ENCODE data around the gene NELFE. TPM values are rescaled to one million over a fixed set of nuclear protein-coding genes. Genes with fewer than 3 reads are reported as not detected.

NELFE gene
- total RNA-seq, 4 donors from 2014 or later, result 52.6 to 83.9 (median 64.4) TPM

GRCh38 chr6:31952140-31952805 lies 6.5 kb downstream of the NELFE start:
- Histone ChIP-seq H3K9me3 (no peaks in the 10 kb centered on the region), H3K36me3 (peaks cover 12 to 71% (median 38%) of the 10 kb centered on the region in 3 donors), H3K27me3 (no peaks in the 10 kb centered on the region), H3K27ac (peak overlapping the region in 2 of 4 donors; percentile 2 to 50), H3K4me3 (no peak overlapping the region), H3K4me1 (peaks cover 0 to 2% (median 0%) of the 10 kb centered on the region in 3 donors)
- peak in 5 of 6 experiments; percentile 56 to 73 (median 61) for TF ChIP-seq CTCF (IDR thresholded peaks at IDR 0.05)
- no peak for TF ChIP-seq POLR2A (IDR thresholded peaks at IDR 0.05)
- WGBS, 2 donors, result 38 to 51% methylated on average over 5 of the region's 5 CpGs
- intact Hi-C loops (cut with DNase I), result loop anchor here (5.0 kb wide), 1 partner anchor 50 kb away; the partner anchor contains the start of gene ZBTB12
- no peak for DNase-seq

- intact Hi-C loops (cut with DNase I), result loop anchor here (5.0 kb wide), 1 partner anchor 48 kb away; the partner anchor contains the start of gene ZBTB12
- no peak overlapping the region for H3K4me3 ChIP-seq
- H3K4me1 ChIP-seq, result peaks cover 6 to 23% (median 16%) of the 10 kb centered on the region in 3 donors
- H3K27me3 ChIP-seq, result no peaks in the 10 kb centered on the region
- peaks cover 12 to 49% (median 19%) of the 10 kb centered on the region in 3 donors for H3K36me3 ChIP-seq
- no peaks in the 10 kb centered on the region for H3K9me3 ChIP-seq
- WGBS, 2 donors, result 84 to 87% methylated on average over 6 to 7 of the region's 7 CpGs
- no peak overlapping the region for H3K27ac ChIP-seq
- no peak for TF ChIP-seq POLR2A (IDR thresholded peaks at IDR 0.05)
- TF ChIP-seq CTCF (IDR thresholded peaks at IDR 0.05), result no peak
- no peak for DNase-seq
These were observed 8.7 kb downstream of the NELFE start for GRCh38 chr6:31949926-31950548.

DNA sequence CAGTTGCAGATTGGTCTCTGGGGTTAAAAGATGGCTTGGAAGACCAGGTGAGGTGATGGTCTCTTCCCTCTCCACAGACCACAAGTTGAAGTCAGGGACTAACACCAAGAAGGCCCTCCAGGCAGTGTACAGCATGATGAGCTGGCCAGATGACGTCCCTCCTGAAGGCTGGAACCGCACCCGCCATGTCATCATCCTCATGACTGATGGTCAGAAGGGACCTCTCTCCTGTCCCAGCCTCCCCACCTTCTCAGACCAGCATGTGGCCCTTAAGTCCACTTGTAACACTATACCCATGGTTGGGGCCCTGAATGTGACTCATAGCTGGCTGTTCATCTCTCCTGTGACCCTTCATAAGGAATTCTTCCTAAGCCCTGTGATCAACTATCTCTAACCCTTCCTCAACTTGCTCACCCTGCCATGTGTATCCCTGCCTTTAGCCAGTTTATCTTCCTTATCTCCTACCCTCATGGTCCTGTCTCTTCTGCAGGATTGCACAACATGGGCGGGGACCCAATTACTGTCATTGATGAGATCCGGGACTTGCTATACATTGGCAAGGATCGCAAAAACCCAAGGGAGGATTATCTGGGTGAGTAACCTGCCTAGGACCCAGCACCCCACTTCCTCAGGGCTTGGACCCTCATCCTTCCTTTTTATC lies 9.9 kb downstream of the NELFE start:
- WGBS, 2 donors, result 59 to 68% methylated on average over 5 to 6 of the region's 6 CpGs
- intact Hi-C loops (cut with DNase I), result no loop called here
- Histone ChIP-seq H3K36me3 (peaks cover 10 to 37% (median 12%) of the 10 kb centered on the region in 3 donors), H3K4me3 (no peak overlapping the region), H3K27ac (no peak overlapping the region), H3K9me3 (no peaks in the 10 kb centered on the region), H3K27me3 (no peaks in the 10 kb centered on the region), H3K4me1 (peaks cover 9 to 29% (median 23%) of the 10 kb centered on the region in 3 donors)
- no peak for DNase-seq
- TF ChIP-seq CTCF (IDR thresholded peaks at IDR 0.05), result no peak
- no peak for TF ChIP-seq POLR2A (IDR thresholded peaks at IDR 0.05)

DNA sequence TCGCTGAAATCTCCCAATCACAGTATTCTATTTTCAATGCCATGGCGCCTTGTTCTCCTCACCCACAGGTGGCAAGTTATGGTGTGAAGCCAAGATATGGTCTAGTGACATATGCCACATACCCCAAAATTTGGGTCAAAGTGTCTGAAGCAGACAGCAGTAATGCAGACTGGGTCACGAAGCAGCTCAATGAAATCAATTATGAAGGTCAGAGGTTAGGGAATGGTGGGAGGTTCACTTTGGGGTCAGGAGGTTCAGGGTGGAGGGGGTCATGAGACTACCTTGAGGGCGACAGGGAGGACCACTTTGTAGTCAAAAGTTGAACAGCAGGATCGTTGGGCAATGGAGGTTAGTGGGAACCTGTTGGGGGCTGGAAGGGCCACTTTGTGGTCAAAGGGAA lies 10.5 kb downstream of the NELFE start:
- 71 to 97% methylated on average over 4 of the region's 5 CpGs for WGBS, 2 donors
- DNase-seq, result no peak
- H3K27me3 ChIP-seq, result peaks cover 0 to under 1% (median 0%) of the 10 kb centered on the region in 4 donors
- TF ChIP-seq POLR2A (IDR thresholded peaks at IDR 0.05) (no peak), CTCF (IDR thresholded peaks at IDR 0.05) (no peak)
- H3K4me1 ChIP-seq, result peaks cover 9 to 29% (median 23%) of the 10 kb centered on the region in 3 donors
- H3K9me3 ChIP-seq, result no peaks in the 10 kb centered on the region
- no peak overlapping the region for H3K27ac ChIP-seq
- peaks cover 5 to 32% (median 6%) of the 10 kb centered on the region in 3 donors for H3K36me3 ChIP-seq
- no peak overlapping the region for H3K4me3 ChIP-seq
- intact Hi-C loops (cut with DNase I), result no loop called here

All from esophagus squamous epithelium (tissue), 5 donors.